Measurements from ENCODE around the gene BMP8B.

The BMP8B gene

GRCh38 chr1:39760074-39761008 is 28.3 kb downstream of the BMP8B start:
- no peak for DNase-seq (ENCODE audit: low read depth)

DNA sequence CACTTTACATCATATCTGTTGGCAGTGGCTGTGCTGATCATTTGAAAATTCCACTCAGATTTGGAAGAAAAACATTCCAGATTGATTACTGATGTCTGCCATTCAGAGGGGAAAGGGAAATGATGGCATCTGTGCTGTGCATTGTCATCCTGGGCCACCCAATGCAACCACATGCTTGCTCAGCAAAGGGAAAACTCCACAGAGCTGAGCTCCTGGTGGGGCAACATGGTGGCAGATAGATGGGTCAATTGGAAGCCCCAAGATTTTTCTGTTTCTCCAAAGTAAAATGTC is 29.3 kb downstream of the BMP8B start:
- TF ChIP-seq, protein P1, sequence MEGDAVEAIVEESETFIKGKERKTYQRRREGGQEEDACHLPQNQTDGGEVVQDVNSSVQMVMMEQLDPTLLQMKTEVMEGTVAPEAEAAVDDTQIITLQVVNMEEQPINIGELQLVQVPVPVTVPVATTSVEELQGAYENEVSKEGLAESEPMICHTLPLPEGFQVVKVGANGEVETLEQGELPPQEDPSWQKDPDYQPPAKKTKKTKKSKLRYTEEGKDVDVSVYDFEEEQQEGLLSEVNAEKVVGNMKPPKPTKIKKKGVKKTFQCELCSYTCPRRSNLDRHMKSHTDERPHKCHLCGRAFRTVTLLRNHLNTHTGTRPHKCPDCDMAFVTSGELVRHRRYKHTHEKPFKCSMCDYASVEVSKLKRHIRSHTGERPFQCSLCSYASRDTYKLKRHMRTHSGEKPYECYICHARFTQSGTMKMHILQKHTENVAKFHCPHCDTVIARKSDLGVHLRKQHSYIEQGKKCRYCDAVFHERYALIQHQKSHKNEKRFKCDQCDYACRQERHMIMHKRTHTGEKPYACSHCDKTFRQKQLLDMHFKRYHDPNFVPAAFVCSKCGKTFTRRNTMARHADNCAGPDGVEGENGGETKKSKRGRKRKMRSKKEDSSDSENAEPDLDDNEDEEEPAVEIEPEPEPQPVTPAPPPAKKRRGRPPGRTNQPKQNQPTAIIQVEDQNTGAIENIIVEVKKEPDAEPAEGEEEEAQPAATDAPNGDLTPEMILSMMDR (IDR thresholded peaks at IDR 0.05; ENCODE audit: low read depth, low read length): no peak
- TF ChIP-seq MYC (IDR thresholded peaks at IDR 0.05; ENCODE audit: low read depth, low read length): no peak
- TF ChIP-seq POLR2A (IDR thresholded peaks at IDR 0.05; ENCODE audit: extremely low read depth, insufficient read length): no peak
- TF ChIP-seq, protein P2, sequence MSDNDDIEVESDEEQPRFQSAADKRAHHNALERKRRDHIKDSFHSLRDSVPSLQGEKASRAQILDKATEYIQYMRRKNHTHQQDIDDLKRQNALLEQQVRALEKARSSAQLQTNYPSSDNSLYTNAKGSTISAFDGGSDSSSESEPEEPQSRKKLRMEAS (IDR thresholded peaks at IDR 0.05; ENCODE audit: low read depth, low read length): no peak
- H3K4me3 ChIP-seq (ENCODE audit: low read depth, low read length): no peak overlapping the region

More at GRCh38 chr1:39760074-39761008, 28.3 kb downstream of the BMP8B start:
- no peak overlapping the region for H3K4me3 ChIP-seq (ENCODE audit: low read depth, low read length)
- TF ChIP-seq POLR2A (IDR thresholded peaks at IDR 0.05; ENCODE audit: extremely low read depth, insufficient read length) (no peak), MYC (IDR thresholded peaks at IDR 0.05; ENCODE audit: low read depth, low read length) (no peak)
- TF ChIP-seq, protein P2 (IDR thresholded peaks at IDR 0.05; ENCODE audit: low read depth, low read length): no peak
- TF ChIP-seq, protein P1 (IDR thresholded peaks at IDR 0.05; ENCODE audit: low read depth, low read length): no peak

GRCh38 chr1:39758556-39759435 is 29.9 kb downstream of the BMP8B start:
- H3K4me3 ChIP-seq (ENCODE audit: low read depth, low read length): no peak overlapping the region
- no peak for DNase-seq (ENCODE audit: low read depth)
- no peak for TF ChIP-seq MYC (IDR thresholded peaks at IDR 0.05; ENCODE audit: low read depth, low read length)
- TF ChIP-seq, protein P2 (IDR thresholded peaks at IDR 0.05; ENCODE audit: low read depth, low read length): no peak
- TF ChIP-seq POLR2A (IDR thresholded peaks at IDR 0.05; ENCODE audit: extremely low read depth, insufficient read length): no peak
- TF ChIP-seq, protein P1 (IDR thresholded peaks at IDR 0.05; ENCODE audit: low read depth, low read length): no peak

More for the DNA sequence above, 29.3 kb downstream of the BMP8B start:
- DNase-seq (ENCODE audit: low read depth): no peak

DNA sequence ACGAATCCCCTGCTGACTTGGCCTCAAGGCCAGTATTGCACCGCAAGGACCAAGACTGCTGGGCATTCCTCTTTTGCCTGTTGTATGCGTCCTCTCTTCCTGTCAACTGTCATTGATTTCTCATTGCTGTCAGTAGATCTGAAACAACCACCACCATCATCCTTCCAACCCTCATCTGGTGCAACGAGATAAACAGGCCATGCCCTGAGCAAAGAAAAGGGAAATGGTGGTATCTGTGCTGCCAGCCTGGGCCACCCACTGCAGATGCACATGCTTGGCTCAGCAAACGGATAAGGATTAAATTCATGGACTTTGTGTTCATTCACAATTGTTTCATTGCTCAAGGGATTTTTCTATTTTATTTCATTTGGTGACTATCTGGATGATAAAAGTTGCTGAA is 31.2 kb downstream of the BMP8B start:
- TF ChIP-seq MYC (IDR thresholded peaks at IDR 0.05; ENCODE audit: low read depth, low read length): no peak
- TF ChIP-seq, protein P2 (IDR thresholded peaks at IDR 0.05; ENCODE audit: low read depth, low read length): no peak
- TF ChIP-seq, protein P1 (IDR thresholded peaks at IDR 0.05; ENCODE audit: low read depth, low read length): no peak
- no peak for TF ChIP-seq POLR2A (IDR thresholded peaks at IDR 0.05; ENCODE audit: extremely low read depth, insufficient read length)
- no peak overlapping the region for H3K4me3 ChIP-seq (ENCODE audit: low read depth, low read length)
- no peak for DNase-seq (ENCODE audit: low read depth)

- DNase-seq (ENCODE audit: low read depth): no peak
- TF ChIP-seq MYC (IDR thresholded peaks at IDR 0.05; ENCODE audit: low read depth, low read length) (no peak), POLR2A (IDR thresholded peaks at IDR 0.05; ENCODE audit: extremely low read depth, insufficient read length) (no peak)
- TF ChIP-seq, protein P2 (IDR thresholded peaks at IDR 0.05; ENCODE audit: low read depth, low read length): no peak
- TF ChIP-seq, protein P1 (IDR thresholded peaks at IDR 0.05; ENCODE audit: low read depth, low read length): no peak
Measured at GRCh38 chr1:39755965-39756659, 32.6 kb downstream of the BMP8B start.

More at GRCh38 chr1:39755965-39756659, 32.6 kb downstream of the BMP8B start:
- no peak overlapping the region for H3K4me3 ChIP-seq (ENCODE audit: low read depth, low read length)
